ENCODE measurements around the gene ST3GAL2. TPM values are rescaled to one million over a fixed set of nuclear protein-coding genes. Genes with fewer than 3 reads are reported as not detected.

Gene ST3GAL2
- total RNA-seq, 1 experiment from 2014 or later, result 9.7 TPM

GRCh38 chr16:70476272-70477020, 37.5 kb upstream of the ST3GAL2 start:
- Mint-ChIP-seq H3K27me3 (ENCODE audit: unreplicated experiment) (no peaks in the 10 kb centered on the region), H3K9me3 (ENCODE audit: low read depth, unreplicated experiment) (no peaks in the 10 kb centered on the region), H3K4me3 (ENCODE audit: low read depth, unreplicated experiment) (peak overlapping the region; percentile 43), H3K27ac (ENCODE audit: unreplicated experiment) (peak overlapping the region; percentile 66), H3K36me3 (ENCODE audit: insufficient read depth, unreplicated experiment) (peaks cover 38% of the 10 kb centered on the region), H3K4me1 (ENCODE audit: low read depth, unreplicated experiment) (peaks cover 14% of the 10 kb centered on the region)
- CTCF ChIA-PET, result interaction anchor here (0.5 to 2.3 kb wide), 9 partner anchors 9 to 295 kb away, joined by 3 to 13 read pairs (median 4); no protein-coding TSS in a partner anchor
- intact Hi-C loops (cut with micrococcal nuclease; ENCODE audit: unreplicated experiment), result loop anchor here (2.0 kb wide), 1 partner anchor 96 kb away; no protein-coding TSS in a partner anchor
- no TSS peak for BruUV-seq (replicated peaks)
- DNase-seq, result peak; percentile 72
- TF ChIP-seq CTCF (IDR thresholded peaks at IDR 0.05; ENCODE audit: unreplicated experiment), result no peak

DNA sequence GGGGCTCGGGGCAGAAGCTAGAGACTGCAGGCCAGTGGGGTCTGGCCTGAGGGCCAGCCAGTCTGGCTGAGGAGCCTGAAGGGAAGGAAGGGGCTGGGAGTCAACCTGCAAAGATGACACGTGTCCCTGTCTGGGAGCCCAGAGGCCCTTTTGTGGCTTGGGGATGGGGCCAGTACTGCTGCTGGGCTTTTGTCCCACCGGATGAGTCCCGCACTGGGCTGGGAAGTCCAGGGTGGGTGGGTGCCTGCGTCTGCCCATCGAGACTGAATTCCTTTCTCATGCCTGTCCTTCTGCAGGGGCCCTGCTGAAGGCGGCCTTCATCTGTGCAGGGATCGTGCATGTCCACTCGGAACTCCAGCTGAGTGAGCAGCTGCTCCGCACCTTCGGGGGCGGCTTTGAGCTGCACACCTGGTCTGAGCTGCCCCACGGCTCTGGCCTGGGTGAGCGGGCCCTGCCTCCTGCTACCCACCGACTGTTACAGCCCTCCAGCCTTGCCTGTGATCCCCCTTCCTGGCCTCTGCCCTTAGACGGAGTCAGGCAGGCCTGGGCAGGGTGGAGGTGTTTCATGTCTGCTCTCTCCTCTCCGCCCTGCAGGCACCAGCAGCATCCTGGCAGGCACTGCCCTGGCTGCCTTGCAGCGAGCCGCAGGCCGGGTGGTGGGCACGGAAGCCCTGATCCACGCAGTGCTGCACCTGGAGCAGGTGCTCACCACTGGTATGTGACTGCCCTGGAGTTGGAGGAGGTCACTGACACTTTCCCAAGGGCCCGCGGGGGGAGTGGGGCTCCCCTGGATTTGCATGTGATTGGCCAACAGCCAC, 36.4 kb upstream of the ST3GAL2 start:
- H3K4me3 Mint-ChIP-seq (ENCODE audit: low read depth, unreplicated experiment), result no peak overlapping the region
- peaks cover 36% of the 10 kb centered on the region for H3K36me3 Mint-ChIP-seq (ENCODE audit: insufficient read depth, unreplicated experiment)
- CTCF ChIA-PET, result no interaction called here
- H3K27ac Mint-ChIP-seq (ENCODE audit: unreplicated experiment), result no peak overlapping the region
- intact Hi-C loops (cut with micrococcal nuclease; ENCODE audit: unreplicated experiment), result no loop called here
- peaks cover 14% of the 10 kb centered on the region for H3K4me1 Mint-ChIP-seq (ENCODE audit: low read depth, unreplicated experiment)
- no peaks in the 10 kb centered on the region for H3K9me3 Mint-ChIP-seq (ENCODE audit: low read depth, unreplicated experiment)
- BruUV-seq (replicated peaks), result no TSS peak
- no peak for TF ChIP-seq CTCF (IDR thresholded peaks at IDR 0.05; ENCODE audit: unreplicated experiment)
- DNase-seq, result no peak
- H3K27me3 Mint-ChIP-seq (ENCODE audit: unreplicated experiment), result no peaks in the 10 kb centered on the region

GRCh38 chr16:70474320-70475053, 35.6 kb upstream of the ST3GAL2 start:
- Mint-ChIP-seq H3K4me1 (ENCODE audit: low read depth, unreplicated experiment) (peaks cover 14% of the 10 kb centered on the region), H3K4me3 (ENCODE audit: low read depth, unreplicated experiment) (no peak overlapping the region), H3K36me3 (ENCODE audit: insufficient read depth, unreplicated experiment) (peaks cover 36% of the 10 kb centered on the region), H3K9me3 (ENCODE audit: low read depth, unreplicated experiment) (no peaks in the 10 kb centered on the region), H3K27ac (ENCODE audit: unreplicated experiment) (no peak overlapping the region), H3K27me3 (ENCODE audit: unreplicated experiment) (no peaks in the 10 kb centered on the region)
- DNase-seq, result no peak
- CTCF ChIA-PET, result no interaction called here
- no TSS peak for BruUV-seq (replicated peaks)
- intact Hi-C loops (cut with micrococcal nuclease; ENCODE audit: unreplicated experiment), result no loop called here
- no peak for TF ChIP-seq CTCF (IDR thresholded peaks at IDR 0.05; ENCODE audit: unreplicated experiment)
